Pancreas (tissue), 10 donors: Measurements from ENCODE around the gene PRR36. TPM values are rescaled to one million over a fixed set of nuclear protein-coding genes. Genes with fewer than 3 reads are reported as not detected.
"Not testable (repeated sequence)": the region's sequence is repeated elsewhere in the genome, so short reads cannot be mapped to it uniquely, and the experiment has no call there.

ENCODE experiments used
- ATAC-seq, 4 donors: fragments of 200-7000 bp; cut with Tn5 transposase; one replicate each; pipeline versions ENCODE4 v1.8.0 to v1.9.1; 2020; ENCODE audit warnings: mild to moderate bottlenecking in 4 of 4, moderate library complexity in 4 of 4
- DNase-seq, 6 donors: peaks; one replicate each; pipeline ENCODE4 v3.0.0-alpha.2; 2020
- FAIRE-seq: peaks from 2 replicates; lab custom pipeline; 2012; peaks lifted over from hg19 to GRCh38; lab: Jason Lieb, UNC
- H3K27ac ChIP-seq, 4 donors: fragments of 200-600 bp; sonication (generic); 1 replicate in 3 of 4; 2 replicates in 1 of 4; pipeline versions ENCODE4 v1.5.0 to v1.8.0; 2020
- H3K27me3 ChIP-seq, 4 donors: fragments of 200-600 bp; one replicate each; pipeline ENCODE4 v1.8.0; 2021
- H3K36me3 ChIP-seq, 3 donors: fragments of 200-600 bp; sonication (generic) in 1 of 3; one replicate each; pipeline versions ENCODE4 v1.5.0 to v1.8.0; 2020 to 2021
- H3K4me1 ChIP-seq, 3 donors: fragments of 200-600 bp; one replicate each; pipeline ENCODE4 v1.8.0; 2021
- H3K4me3 ChIP-seq, 4 donors: fragments of 200-600 bp; sonication (generic) in 2 of 4; one replicate each; pipeline versions ENCODE4 v1.5.0 to v1.8.0; 2020 to 2021
- H3K9me3 ChIP-seq, 4 donors: fragments of 200-600 bp; one replicate each; pipeline ENCODE4 v1.8.0; 2021
- CTCF ChIP-seq, 4 donors: fragments of 200-600 bp; sonication (generic) in 3 of 4; IDR thresholded peaks; one replicate each; pipeline versions ENCODE4 v1.5.0 to v1.8.0; 2021; ENCODE audit warnings: antibody characterized with exemption in 4 of 4
- WGBS, 2 donors: extraction: QIAGEN DNeasy Blood & Tissue Kit; methylation state at CpG; one replicate each; pipeline ENCODE4 v1.1.7; 2013; 5-methylcytosine and 5-hydroxymethylcytosine counted together
- intact Hi-C, 3 donors: fragments of 100-400 bp; cut with DNase I; formaldehyde crosslinking; loops; one replicate each; pipeline versions ENCODE4 v1.11.1 to v1.14.2; 2022
- polyA plus RNA-seq, 2 donors: library from polyadenylated mRNA; stranded (reverse); fragments of 200-250 nt; gene quantifications; one replicate each; pipeline ENCODE4 v1.2.3, GENCODE V29; 2013
- total RNA-seq, 6 donors: library from RNA; stranded (reverse); fragmentation: NEBNext Ultra II Directional in 4 of 6; extraction: Animal tissue kit (Norgen Biotek cat#: 25700) in 4 of 6; gene quantifications; one replicate each; pipeline versions ENCODE4 v1.2.1 to v1.2.4, GENCODE V29; 2021 to 2023
- donor health status: healthy with polysubstance abuse.
- donor health status: DM: no; HTN: no; CAD: no; lungs with moderate emphysema.
- donor health status: DM: no; HTN: no; CAD: no.
- donor health status: control.
- donor health status: control.
- donor health status: Bipolar disorder and iron deficiency.
- donor health status: DM: yes; HTN: yes; CAD: no.
- donor health status: DM: no; HTN: no; CAD: no.
- donor health status: DM: no; HTN: no; CAD: no.
- donor health status: DM: yes; HTN: yes; CAD: no.

Gene PRR36
- total and polyA plus RNA-seq, 8 donors, result 1.6 to 3.1 (median 2.0) TPM

GRCh38 chr19:7921302-7921966, 47.2 kb upstream of the PRR36 start:
- intact Hi-C loops, result loop anchor here in 2 of 3 donors (5.0 to 10.0 kb wide), 2 partner anchors 67 to 69 kb away; no protein-coding TSS in a partner anchor
- H3K27me3 ChIP-seq, result no peaks in the 10 kb centered on the region
- WGBS, 2 donors, result 70 to 73% methylated on average over 17 of the region's 17 CpGs
- H3K4me3 ChIP-seq, result peak overlapping the region in 2 of 4 donors; percentile 35 to 40
- H3K36me3 ChIP-seq, result peaks cover 0 to 6% (median 0%) of the 10 kb centered on the region in 3 donors
- H3K4me1 ChIP-seq, result peaks cover 6 to 22% (median 20%) of the 10 kb centered on the region in 3 donors
- FAIRE-seq, result no peak
- H3K27ac ChIP-seq, result peak overlapping the region; percentile 34 to 79 (median 46)
- no peak for TF ChIP-seq CTCF (IDR thresholded peaks at IDR 0.05)
- no peak for ATAC-seq
- no peaks in the 10 kb centered on the region for H3K9me3 ChIP-seq
- DNase-seq, result peak in 2 of 6 donors; percentile 62 to 84

GRCh38 chr19:7920519-7921301, 46.5 kb upstream of the PRR36 start:
- Histone ChIP-seq H3K4me3 (peak overlapping the region; percentile 56 to 88 (median 57)), H3K27ac (peak overlapping the region; percentile 51 to 84 (median 79)), H3K9me3 (no peaks in the 10 kb centered on the region), H3K27me3 (peaks cover 0 to 4% (median 0%) of the 10 kb centered on the region in 4 donors), H3K4me1 (peaks cover 6 to 27% (median 21%) of the 10 kb centered on the region in 3 donors), H3K36me3 (peaks cover 0 to 6% (median 0%) of the 10 kb centered on the region in 3 donors)
- ATAC-seq (peak; percentile 80 to 88 (median 84)), FAIRE-seq (no peak), DNase-seq (peak; percentile 96 to 100 (median 99))
- 3% methylated on average over 38 to 62 of the region's 62 CpGs for WGBS, 2 donors
- no peak for TF ChIP-seq CTCF (IDR thresholded peaks at IDR 0.05)
- intact Hi-C loops, result loop anchor here in 2 of 3 donors (5.0 to 10.0 kb wide), 2 partner anchors 66 to 68 kb away; no protein-coding TSS in a partner anchor

- Histone ChIP-seq H3K4me3 (peak within 1 kb of the TSS; percentile 56 to 88 (median 57)), H3K27ac (peak within 1 kb of the TSS; percentile 51 to 84 (median 79)), H3K4me1 (peaks cover 6 to 21% (median 15%) of the 10 kb centered on the region in 3 donors), H3K9me3 (no peaks in the 10 kb centered on the region), H3K36me3 (peaks cover 0 to 6% (median 0%) of the 10 kb centered on the region in 3 donors), H3K27me3 (peaks cover 0 to 6% (median 0%) of the 10 kb centered on the region in 4 donors)
- no peak for TF ChIP-seq CTCF (IDR thresholded peaks at IDR 0.05)
- DNase-seq (peak; percentile 96 to 99 (median 98)), FAIRE-seq (no peak), ATAC-seq (peak; percentile 73 to 80 (median 80))
- intact Hi-C loops, result loop anchor here in 2 of 3 donors (5.0 to 10.0 kb wide), 2 partner anchors 65 to 68 kb away; no protein-coding TSS in a partner anchor
- WGBS, 2 donors, result 4 to 7% methylated on average over 45 to 62 of the region's 62 CpGs
Measured at GRCh38 chr19:7919610-7920518, 45.7 kb upstream of the PRR36 start, which contains the start of gene SNAPC2. Gene SNAPC2, plus strand, starts transcription at chr19:7920338. Its CDS starts 29 bp downstream, at chr19:7920367.

GRCh38 chr19:7918615-7919421, 44.6 kb upstream of the PRR36 start:
- Histone ChIP-seq H3K36me3 (peaks cover 0 to 6% (median 0%) of the 10 kb centered on the region in 3 donors), H3K9me3 (no peaks in the 10 kb centered on the region), H3K4me1 (peaks cover 6 to 18% (median 13%) of the 10 kb centered on the region in 3 donors), H3K27me3 (peaks cover 0 to 6% (median 0%) of the 10 kb centered on the region in 4 donors), H3K27ac (no peak overlapping the region), H3K4me3 (peak overlapping the region in 1 of 4 donors; percentile 57)
- no peak for FAIRE-seq
- ATAC-seq, result no peak
- DNase-seq, result peak in 2 of 6 donors; percentile 53 to 83
- no peak for TF ChIP-seq CTCF (IDR thresholded peaks at IDR 0.05)
- intact Hi-C loops, result no loop called here
- WGBS, 2 donors, result 55 to 62% methylated on average over 42 of the region's 42 CpGs

GRCh38 chr19:7918062-7918614, 43.9 kb upstream of the PRR36 start:
- ATAC-seq, H3K9me3 ChIP-seq, DNase-seq, intact Hi-C loops, H3K27me3 ChIP-seq, H3K36me3 ChIP-seq, FAIRE-seq, H3K27ac ChIP-seq: not testable (repeated sequence)
- 43% methylated on average over 28 to 29 of the region's 29 CpGs for WGBS, 2 donors
- H3K4me1 ChIP-seq, result peaks cover 6 to 18% (median 13%) of the 10 kb centered on the region in 3 donors
- H3K4me3 ChIP-seq, result peak overlapping the region in 3 of 4 donors; percentile 4 to 38 (median 31)
